ENCODE data around the gene PRPH.

PRPH gene

GRCh38 chr12:49296836-49297694 lies 2.1 kb downstream of the PRPH start:
- no peaks in the 10 kb centered on the region for H3K36me3 ChIP-seq (ENCODE audit: insufficient read depth)
- H3K4me3 ChIP-seq (IDR thresholded peaks at IDR 0.05; ENCODE audit: insufficient read depth, low read depth, low read length) = no peak overlapping the region
- H4K20me1 ChIP-seq (ENCODE audit: insufficient read depth) = no peaks in the 10 kb centered on the region
- peaks cover 2% of the 10 kb centered on the region for H3K27me3 ChIP-seq (ENCODE audit: insufficient read depth, low read depth)
- H3K9ac ChIP-seq = peak overlapping the region; percentile 13; the same call in 1 of the 2 replicates
- peaks cover 16% of the 10 kb centered on the region for H3K4me1 ChIP-seq (ENCODE audit: low read depth, poor library complexity, severe bottlenecking)
- H3K4me2 ChIP-seq = peak overlapping the region; percentile 97
- TF ChIP-seq CTCF (conservative IDR thresholded peaks at IDR 0.05; ENCODE audit: low read depth, low read length) = peak; percentile 76
- H3K79me2 ChIP-seq (ENCODE audit: insufficient read depth, low read depth) = no peaks in the 10 kb centered on the region
- H2AFZ ChIP-seq (ENCODE audit: low read depth) = peak overlapping the region; percentile 100
- H3K27ac ChIP-seq = no peak overlapping the region

- H2AFZ ChIP-seq (ENCODE audit: low read depth) = peak overlapping the region; percentile 100; the same call in 1 of the 2 replicates
- H3K4me3 ChIP-seq (IDR thresholded peaks at IDR 0.05; ENCODE audit: insufficient read depth, low read depth, low read length) = no peak overlapping the region
- H3K4me2 ChIP-seq = peak overlapping the region; percentile 97
- H3K27ac ChIP-seq = no peak overlapping the region
- H3K27me3 ChIP-seq (ENCODE audit: insufficient read depth, low read depth) = peaks cover 2% of the 10 kb centered on the region
- no peaks in the 10 kb centered on the region for H3K79me2 ChIP-seq (ENCODE audit: insufficient read depth, low read depth)
- peaks cover 16% of the 10 kb centered on the region for H3K4me1 ChIP-seq (ENCODE audit: low read depth, poor library complexity, severe bottlenecking)
- no peak; the same call in 1 of the 2 replicates for TF ChIP-seq CTCF (conservative IDR thresholded peaks at IDR 0.05; ENCODE audit: low read depth, low read length)
- no peaks in the 10 kb centered on the region for H3K36me3 ChIP-seq (ENCODE audit: insufficient read depth)
- no peaks in the 10 kb centered on the region for H4K20me1 ChIP-seq (ENCODE audit: insufficient read depth)
- no peak overlapping the region for H3K9ac ChIP-seq
Measured at GRCh38 chr12:49297695-49298060, 2.7 kb downstream of the PRPH start.

GRCh38 chr12:49298160-49298559 lies 3.2 kb downstream of the PRPH start:
- TF ChIP-seq CTCF (conservative IDR thresholded peaks at IDR 0.05; ENCODE audit: low read depth, low read length) = no peak
- H4K20me1 ChIP-seq (ENCODE audit: insufficient read depth) = no peaks in the 10 kb centered on the region
- H3K9ac ChIP-seq = no peak overlapping the region
- peaks cover 2% of the 10 kb centered on the region for H3K27me3 ChIP-seq (ENCODE audit: insufficient read depth, low read depth)
- H3K27ac ChIP-seq = no peak overlapping the region
- no peaks in the 10 kb centered on the region for H3K79me2 ChIP-seq (ENCODE audit: insufficient read depth, low read depth)
- H3K4me1 ChIP-seq (ENCODE audit: low read depth, poor library complexity, severe bottlenecking) = peaks cover 16% of the 10 kb centered on the region
- no peak overlapping the region for H3K4me3 ChIP-seq (IDR thresholded peaks at IDR 0.05; ENCODE audit: insufficient read depth, low read depth, low read length)
- H3K36me3 ChIP-seq (ENCODE audit: insufficient read depth) = no peaks in the 10 kb centered on the region
- peak overlapping the region; percentile 100; the same call in 1 of the 2 replicates for H2AFZ ChIP-seq (ENCODE audit: low read depth)
- H3K4me2 ChIP-seq = peak overlapping the region; percentile 97

- H3K4me2 ChIP-seq = no peak overlapping the region
Measured at GRCh38 chr12:49301760-49302159, 6.8 kb downstream of the PRPH start.

More at GRCh38 chr12:49301760-49302159, 6.8 kb downstream of the PRPH start:
- peaks cover 12% of the 10 kb centered on the region for H3K4me1 ChIP-seq (ENCODE audit: low read depth, poor library complexity, severe bottlenecking)
- H3K9ac ChIP-seq = no peak overlapping the region
- H2AFZ ChIP-seq (ENCODE audit: low read depth) = no peak overlapping the region
- H3K27me3 ChIP-seq (ENCODE audit: insufficient read depth, low read depth) = no peaks in the 10 kb centered on the region
- H3K36me3 ChIP-seq (ENCODE audit: insufficient read depth) = no peaks in the 10 kb centered on the region
- H3K27ac ChIP-seq = no peak overlapping the region
- H3K79me2 ChIP-seq (ENCODE audit: insufficient read depth, low read depth) = no peaks in the 10 kb centered on the region
- no peak overlapping the region for H3K4me3 ChIP-seq (IDR thresholded peaks at IDR 0.05; ENCODE audit: insufficient read depth, low read depth, low read length)
- TF ChIP-seq CTCF (conservative IDR thresholded peaks at IDR 0.05; ENCODE audit: low read depth, low read length) = no peak
- no peaks in the 10 kb centered on the region for H4K20me1 ChIP-seq (ENCODE audit: insufficient read depth)
